ENCODE data around the gene TMEM120B.

DNA sequence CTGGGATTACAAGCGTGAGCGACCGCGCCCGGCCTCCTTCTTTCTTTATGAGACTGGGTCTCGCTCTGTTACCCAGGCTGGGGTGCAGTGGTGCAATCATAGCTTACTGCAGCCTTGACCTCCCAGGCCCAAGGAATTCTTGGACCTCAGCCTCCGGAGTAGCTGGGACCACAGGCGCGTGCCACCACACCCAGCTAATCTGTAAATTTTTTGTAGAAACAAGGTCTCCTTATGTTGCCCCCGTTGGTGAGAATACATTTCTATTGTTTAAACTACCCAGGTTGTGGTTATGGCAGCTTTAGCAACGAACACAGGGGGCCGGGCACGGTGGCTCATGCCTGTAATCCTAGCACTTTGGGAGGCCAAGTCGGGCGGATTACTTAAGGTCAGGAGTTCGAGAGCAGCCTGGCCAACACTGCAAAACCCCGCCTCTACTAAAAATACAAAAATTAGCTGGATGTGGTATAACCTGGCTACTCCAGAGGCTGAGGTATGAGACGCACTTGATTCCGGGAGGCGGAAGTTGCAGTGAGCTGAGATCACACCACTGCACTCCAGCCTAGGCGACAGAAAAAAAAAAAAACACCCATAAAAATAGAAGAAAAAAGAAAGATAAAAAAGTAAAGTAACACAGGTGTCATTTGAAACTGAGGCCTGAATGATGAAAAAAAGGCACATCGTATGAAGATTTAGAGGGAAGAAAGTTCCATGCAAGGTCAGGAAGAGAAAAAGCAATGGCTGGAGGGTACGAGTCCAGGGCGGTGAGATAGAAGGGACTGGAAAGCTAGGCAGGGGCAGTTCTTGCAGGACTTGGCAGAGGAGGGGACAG, 977 bp upstream of the TMEM120B start:
- TF ChIP-seq, protein P1, sequence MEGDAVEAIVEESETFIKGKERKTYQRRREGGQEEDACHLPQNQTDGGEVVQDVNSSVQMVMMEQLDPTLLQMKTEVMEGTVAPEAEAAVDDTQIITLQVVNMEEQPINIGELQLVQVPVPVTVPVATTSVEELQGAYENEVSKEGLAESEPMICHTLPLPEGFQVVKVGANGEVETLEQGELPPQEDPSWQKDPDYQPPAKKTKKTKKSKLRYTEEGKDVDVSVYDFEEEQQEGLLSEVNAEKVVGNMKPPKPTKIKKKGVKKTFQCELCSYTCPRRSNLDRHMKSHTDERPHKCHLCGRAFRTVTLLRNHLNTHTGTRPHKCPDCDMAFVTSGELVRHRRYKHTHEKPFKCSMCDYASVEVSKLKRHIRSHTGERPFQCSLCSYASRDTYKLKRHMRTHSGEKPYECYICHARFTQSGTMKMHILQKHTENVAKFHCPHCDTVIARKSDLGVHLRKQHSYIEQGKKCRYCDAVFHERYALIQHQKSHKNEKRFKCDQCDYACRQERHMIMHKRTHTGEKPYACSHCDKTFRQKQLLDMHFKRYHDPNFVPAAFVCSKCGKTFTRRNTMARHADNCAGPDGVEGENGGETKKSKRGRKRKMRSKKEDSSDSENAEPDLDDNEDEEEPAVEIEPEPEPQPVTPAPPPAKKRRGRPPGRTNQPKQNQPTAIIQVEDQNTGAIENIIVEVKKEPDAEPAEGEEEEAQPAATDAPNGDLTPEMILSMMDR (IDR thresholded peaks at IDR 0.05) = no peak
- TF ChIP-seq POLR2A (IDR thresholded peaks at IDR 0.05) = no peak

Data from body of pancreas (tissue), 4 donors.